ENCODE results near the gene PDSS2.
"Not testable (repeated sequence)": the region's sequence is repeated elsewhere in the genome, so short reads cannot be mapped to it uniquely, and the experiment has no call there.

PDSS2 gene

DNA sequence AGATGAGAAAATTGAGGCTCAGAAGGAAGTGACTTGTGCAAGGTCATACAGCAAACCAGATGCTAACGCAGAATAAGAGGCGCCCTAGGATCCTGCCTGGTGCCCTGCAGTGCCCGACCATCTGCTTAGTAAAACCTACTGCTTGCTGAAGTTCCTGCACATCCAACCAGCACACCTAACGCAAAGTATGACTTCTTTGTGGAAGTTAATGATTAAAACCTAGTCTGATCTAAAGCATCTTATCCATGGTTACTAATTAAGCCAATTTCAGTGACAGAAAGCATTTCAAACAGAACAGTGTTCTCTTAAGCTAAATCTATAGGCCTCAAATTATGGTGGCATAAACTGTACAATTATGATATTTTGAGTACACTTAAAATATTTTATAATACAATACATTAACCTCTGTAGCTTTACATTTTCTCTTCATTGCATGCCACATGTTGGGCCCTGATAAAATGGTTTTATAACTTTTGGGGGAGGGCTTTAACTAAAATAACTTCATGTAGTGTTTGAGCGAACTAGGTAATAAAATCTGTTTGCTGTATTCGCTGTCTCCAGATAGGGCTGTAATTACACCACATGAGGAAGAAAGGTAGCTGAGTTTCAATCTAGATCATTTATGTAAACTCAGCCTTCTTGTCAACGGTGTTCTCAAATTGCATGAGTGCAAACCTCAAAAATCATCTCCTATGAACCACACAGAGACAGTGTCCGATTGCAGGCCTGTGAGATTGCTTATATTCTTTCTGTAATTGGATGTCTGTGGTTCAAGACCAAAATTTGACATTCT, 306.5 kb downstream of the PDSS2 start:
- no peak for DNase-seq

GRCh38 chr6:107144666-107145065, 314.7 kb downstream of the PDSS2 start:
- DNase-seq: no peak

DNA sequence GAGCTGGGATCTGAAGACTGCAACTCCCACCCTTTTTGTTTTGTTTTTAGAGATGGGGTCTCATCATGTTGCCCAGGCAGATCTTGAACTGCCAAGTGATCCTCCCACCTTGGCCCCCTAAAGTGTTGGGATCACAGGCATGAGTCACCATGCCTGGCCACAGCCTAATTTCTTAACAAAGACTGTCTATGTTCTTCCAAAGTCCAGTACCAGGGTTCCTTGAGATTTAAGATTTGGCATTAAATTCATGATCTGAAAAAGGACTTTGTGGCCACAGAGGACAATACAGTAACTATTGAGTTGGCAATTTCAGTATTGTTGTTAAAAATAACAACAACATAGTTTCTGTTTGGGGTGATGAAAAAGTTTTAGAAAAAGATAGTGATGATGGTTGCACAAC, 315.4 kb downstream of the PDSS2 start:
- no peak for DNase-seq

- no peak for DNase-seq
These were observed 318.8 kb downstream of the PDSS2 start for GRCh38 chr6:107140581-107140980.

DNA sequence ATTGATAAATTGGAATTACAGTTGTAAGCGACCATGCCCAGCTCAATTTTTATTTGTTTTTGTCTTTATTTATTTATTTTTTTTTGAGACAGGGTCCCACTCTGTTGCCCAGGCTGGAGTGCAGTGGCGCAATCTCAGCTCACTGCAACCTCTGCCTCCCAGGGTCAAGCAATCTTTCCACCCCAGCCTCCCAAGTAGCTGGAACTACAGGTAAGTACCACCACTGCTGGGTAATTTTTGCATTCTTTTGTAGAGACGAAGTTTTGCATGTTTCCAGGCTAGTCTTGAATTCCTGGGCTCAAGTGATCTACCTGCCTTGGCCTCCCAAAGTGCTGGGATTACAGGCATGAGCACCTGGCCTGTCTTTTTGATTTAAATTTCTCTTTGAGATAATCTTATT, 323.0 kb downstream of the PDSS2 start:
- not testable (repeated sequence) for DNase-seq

DNA sequence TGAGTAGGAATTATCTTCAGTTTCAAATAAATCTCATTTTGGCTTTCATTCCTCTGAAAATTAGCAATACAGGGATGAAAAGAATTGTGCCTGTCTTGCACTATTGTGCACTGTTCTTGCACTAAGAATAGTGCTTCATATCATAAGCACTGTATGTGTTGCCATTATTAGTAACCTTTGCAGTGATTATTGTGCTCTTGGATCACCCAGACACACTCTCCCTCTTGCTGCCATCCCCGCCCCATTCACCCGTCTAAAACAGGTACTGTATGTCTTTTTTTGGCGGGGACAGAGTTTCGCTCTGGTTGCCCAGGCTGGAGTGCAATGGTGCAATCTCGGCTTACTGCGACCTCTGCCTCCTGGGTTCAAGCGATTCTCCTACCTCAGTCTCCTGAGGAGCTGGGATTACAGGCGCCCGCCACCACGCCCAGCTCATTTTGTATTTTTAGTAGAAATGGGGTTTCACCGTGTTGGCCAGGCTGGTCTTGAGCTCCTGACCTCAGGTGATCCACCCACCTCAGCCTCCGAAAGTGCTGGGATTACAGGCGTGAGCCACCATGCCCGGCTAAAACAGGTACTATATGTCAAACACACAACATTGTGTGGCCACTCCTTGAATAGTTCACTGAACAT, 324.2 kb downstream of the PDSS2 start:
- DNase-seq: not testable (repeated sequence)

GRCh38 chr6:107132330-107132954, 326.9 kb downstream of the PDSS2 start:
- DNase-seq: no peak

DNA sequence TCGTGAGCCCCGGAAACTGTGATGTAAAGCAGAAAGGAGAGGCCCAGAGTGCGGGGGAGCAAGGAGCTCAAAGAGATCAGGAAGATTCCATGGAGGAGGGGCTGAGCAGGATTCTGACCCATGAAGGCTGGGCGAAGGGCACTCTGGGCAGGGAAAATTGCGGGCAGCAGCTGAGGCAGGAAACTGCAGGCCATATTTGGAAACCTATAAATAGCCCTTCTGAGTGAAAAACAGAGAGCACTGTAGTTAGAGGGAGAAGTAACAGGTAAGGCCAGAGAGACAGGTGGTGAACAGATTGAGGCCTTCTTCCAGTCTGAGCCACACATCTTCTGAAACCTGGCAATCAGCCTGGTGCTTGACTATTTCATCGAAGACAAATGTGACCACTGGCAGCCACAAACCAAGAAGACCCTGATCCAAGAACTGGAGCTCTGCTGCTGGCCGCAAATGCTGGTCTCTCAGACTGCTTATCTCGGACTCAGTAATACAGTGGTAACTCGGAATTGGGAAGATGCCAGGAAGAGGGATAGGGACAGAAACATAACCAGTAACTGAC, 329.9 kb downstream of the PDSS2 start:
- DNase-seq: no peak

- no peak for DNase-seq
These were observed 330.8 kb downstream of the PDSS2 start for GRCh38 chr6:107128577-107128976.

- no peak for DNase-seq
These were observed 331.2 kb downstream of the PDSS2 start for GRCh38 chr6:107128175-107128574.

GRCh38 chr6:107125771-107126170, 333.6 kb downstream of the PDSS2 start:
- DNase-seq: no peak

DNA sequence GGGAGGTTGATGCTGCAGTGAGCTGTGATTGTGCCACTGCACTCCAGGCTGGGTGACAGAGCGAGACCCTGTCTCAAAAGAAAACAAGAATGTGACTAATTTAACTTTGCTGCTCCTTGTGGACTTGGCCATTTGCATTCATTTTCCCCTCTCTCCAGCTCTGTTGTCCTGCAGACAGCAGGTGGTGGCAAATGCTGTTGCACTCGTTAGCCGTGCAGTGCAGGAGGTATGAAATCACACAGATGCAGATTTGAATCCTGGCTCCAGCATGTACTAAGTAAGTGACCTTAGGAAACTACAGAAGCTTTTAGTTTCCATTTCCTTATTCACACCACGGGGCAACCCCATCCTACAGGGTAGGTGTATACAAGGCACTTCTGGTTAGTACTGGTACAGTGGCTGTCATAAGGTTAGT, 334.4 kb downstream of the PDSS2 start:
- no peak for DNase-seq

DNA sequence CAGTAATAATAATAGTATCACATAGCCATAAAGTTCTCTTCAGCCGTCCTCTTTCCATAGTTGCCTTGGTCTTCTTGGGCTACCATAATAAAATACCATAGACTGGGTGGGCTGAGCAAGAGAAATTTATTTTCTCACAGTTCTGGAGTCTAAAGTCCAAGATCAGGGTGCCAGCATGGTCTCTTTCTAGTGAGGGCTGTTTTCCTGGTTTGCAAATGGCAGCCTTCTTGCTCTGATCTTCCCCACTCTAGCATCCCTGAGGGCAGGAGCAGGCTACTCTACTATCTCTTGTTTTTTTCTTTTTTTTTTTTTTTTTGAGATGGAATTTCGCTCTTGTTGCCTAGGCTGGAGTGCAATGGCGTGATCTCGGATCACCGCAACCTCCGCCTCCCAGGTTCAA, 335.9 kb downstream of the PDSS2 start:
- no peak for DNase-seq

GRCh38 chr6:107122748-107123147, 336.6 kb downstream of the PDSS2 start:
- no peak for DNase-seq

GRCh38 chr6:107121964-107122495, 337.3 kb downstream of the PDSS2 start:
- no peak for DNase-seq

- DNase-seq: no peak
These were observed 338.1 kb downstream of the PDSS2 start for GRCh38 chr6:107121266-107121665.

- no peak for DNase-seq
These were observed 339.0 kb downstream of the PDSS2 start for GRCh38 chr6:107120404-107120803.

DNA sequence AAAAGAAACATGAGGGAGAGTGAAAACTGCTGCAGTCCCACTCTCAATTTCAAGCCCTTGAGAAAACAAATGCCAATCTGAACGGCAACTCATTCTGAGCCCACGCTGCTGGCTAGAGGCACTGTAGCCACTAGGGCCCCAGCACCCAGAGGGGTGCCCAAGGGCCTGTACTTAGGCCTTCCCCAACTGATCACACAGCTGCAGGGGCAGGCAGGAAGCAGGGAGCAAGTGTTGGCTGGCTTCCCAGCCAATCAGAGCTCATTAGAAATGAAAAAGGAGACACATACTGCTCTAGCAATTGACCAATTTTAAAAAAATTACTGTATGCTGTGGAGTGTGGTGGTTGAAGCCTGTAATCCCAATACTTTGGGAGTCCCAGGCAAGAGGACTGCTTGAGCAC, 340.4 kb downstream of the PDSS2 start:
- no peak for DNase-seq

DNA sequence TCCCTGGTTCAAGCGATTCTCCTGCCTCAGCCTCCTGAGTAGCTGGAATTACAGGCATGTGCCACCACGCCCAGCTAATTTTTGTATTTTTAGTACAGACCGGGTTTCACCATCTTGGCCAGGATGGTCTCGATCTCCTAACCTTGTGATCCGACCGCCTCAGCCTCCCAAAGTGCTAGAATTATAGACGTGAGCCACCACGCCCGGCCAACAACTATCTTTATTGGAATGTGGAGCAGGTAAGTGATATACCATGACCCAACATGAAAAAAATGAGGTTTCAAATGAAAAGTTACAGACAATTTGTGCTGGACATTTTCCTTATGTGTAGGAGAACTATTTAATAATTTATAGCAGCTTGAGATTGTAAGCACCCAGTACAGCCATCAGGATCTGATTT, 340.8 kb downstream of the PDSS2 start:
- not testable (repeated sequence) for DNase-seq

- no peak for DNase-seq
These were observed 342.4 kb downstream of the PDSS2 start for GRCh38 chr6:107116931-107117330.

- DNase-seq: no peak
These were observed 343.0 kb downstream of the PDSS2 start for GRCh38 chr6:107116328-107116892.

GRCh38 chr6:107115695-107116327, 343.6 kb downstream of the PDSS2 start:
- DNase-seq: no peak

Measured in T1000 (cell line).